HepG2 (cell line): ENCODE measurements around the gene WFDC5. TPM values are rescaled to one million over a fixed set of nuclear protein-coding genes. Genes with fewer than 3 reads are reported as not detected.

ENCODE experiments used
- ATAC-seq: fragments of 200-7000 bp; cut with Tn5 transposase; 3 replicates; pipeline ENCODE4 v1.9.1; 2020; ENCODE audit warnings: mild to moderate bottlenecking, moderate library complexity
- BruUV-seq: library from RNA; stranded (reverse); fragments of 400-500 nt; replicated peaks from 2 replicates; lab custom pipeline; 2021; lab: Mats Ljungman, UMichigan
- CTCF ChIA-PET: fragments of 300-600 bp; formaldehyde crosslinking; extraction: SDS; loops from one replicate; lab custom pipeline; 2021; ENCODE audit warnings: low total read pairs, inconsistent platforms, low intra/inter-chr PET ratio; lab: Yijun Ruan, JAX
- POLR2A ChIA-PET: fragments of 350-600 bp; sonication (Branson Sonifier 250); formaldehyde crosslinking; loops from one replicate; lab custom pipeline; 2020; ENCODE audit warnings: antibody characterized with exemption, inconsistent platforms; lab: Yijun Ruan, JAX
- DNase-seq: peaks from one replicate; pipeline ENCODE4 v3.0.0-alpha.2; 2015; ENCODE audit warnings: low spot score
- FAIRE-seq: peaks from 3 replicates; lab custom pipeline; 2011; peaks lifted over from hg19 to GRCh38; lab: Jason Lieb, UNC
- H2AFZ ChIP-seq: one replicate; pipeline ENCODE4 v1.6.1; 2011; ENCODE audit warnings: low read length, inconsistent platforms
- H3K27ac ChIP-seq: fragments of 300-600 bp; 3 replicates; pipeline ENCODE4 v1.8.0; 2011; ENCODE audit warnings: mixed run types, mild to moderate bottlenecking, mixed read lengths, low read length, inconsistent platforms; ENCODE audit not compliant: insufficient read depth; ENCODE audit errors: extremely low read length
- H3K27me3 ChIP-seq, 2 experiments: fragments of 200-600 bp in 1 of 2; 2 replicates in 1 of 2; 3 replicates in 1 of 2; pipeline versions ENCODE4 v1.6.0 to v1.8.0; 2011; ENCODE audit warnings: low read length in 2 of 2, mild to moderate bottlenecking in 2 of 2, moderate library complexity in 2 of 2, inconsistent platforms in 1 of 2; ENCODE audit not compliant: insufficient read depth in 2 of 2, control insufficient read depth in 1 of 2
- H3K36me3 ChIP-seq, 2 experiments: fragments of 200-600 bp in 1 of 2; replicated peaks in 1 of 2; 2 replicates in 1 of 2; 3 replicates in 1 of 2; pipeline versions ENCODE4 v1.5.1 to v1.8.0; 2011; ENCODE audit warnings: low read length in 2 of 2, inconsistent platforms in 1 of 2; ENCODE audit not compliant: insufficient read depth in 2 of 2, control insufficient read depth in 1 of 2
- H3K4me1 ChIP-seq: 2 replicates; pipeline ENCODE4 v1.5.1; 2012; ENCODE audit warnings: low read length, inconsistent platforms; ENCODE audit not compliant: insufficient read depth
- H3K4me2 ChIP-seq: 2 replicates; pipeline ENCODE4 v1.6.0; 2011; ENCODE audit warnings: low read depth, low read length, inconsistent platforms
- H3K4me3 ChIP-seq, 3 experiments: fragments of 200-600 bp in 1 of 3; sonication (generic), shearing (Covaris generic) in 1 of 3; replicated peaks in 1 of 3; 2 replicates each; pipeline ENCODE4 v1.5.1; 2011 to 2016; ENCODE audit warnings: low read length in 3 of 3, inconsistent platforms in 2 of 3, low read depth in 2 of 3, mild to moderate bottlenecking in 2 of 3, control low read depth in 1 of 3, mixed read lengths in 1 of 3; ENCODE audit not compliant: insufficient read depth in 1 of 3
- H3K79me2 ChIP-seq: one replicate; pipeline ENCODE4 v1.6.1; 2011; ENCODE audit warnings: low read length, inconsistent platforms; ENCODE audit not compliant: insufficient read depth
- H3K9ac ChIP-seq: 2 replicates; pipeline ENCODE4 v1.6.0; 2011; ENCODE audit warnings: mild to moderate bottlenecking, low read depth, low read length, inconsistent platforms; ENCODE audit not compliant: insufficient read depth
- H3K9me3 ChIP-seq: 2 replicates; pipeline ENCODE4 v1.5.1; 2012; ENCODE audit warnings: mild to moderate bottlenecking, low read length
- H4K20me1 ChIP-seq: 2 replicates; pipeline ENCODE4 v1.6.0; 2011; ENCODE audit warnings: inconsistent platforms, mild to moderate bottlenecking, low read length, moderate library complexity; ENCODE audit not compliant: insufficient read depth
- AKAP8 ChIP-seq: sonication (generic); formaldehyde crosslinking; IDR thresholded peaks from 2 replicates; pipeline ENCODE4 v1.5.1; 2020; ENCODE audit warnings: mild to moderate bottlenecking, missing genetic modification reagents
- KAT2B ChIP-seq: fragments of 150-350 bp; IDR thresholded peaks from 2 replicates; pipeline ENCODE4 v1.6.1; 2014; ENCODE audit warnings: low read depth, low read length, borderline replicate concordance
- NFE2 ChIP-seq: sonication (generic); formaldehyde crosslinking; IDR thresholded peaks from 2 replicates; pipeline ENCODE4 v1.4.0; 2020; ENCODE audit warnings: missing genetic modification reagents
- POLR2AphosphoS2 ChIP-seq: IDR thresholded peaks from 2 replicates; pipeline ENCODE4 v1.6.1; 2011; ENCODE audit warnings: low read depth, low read length, improper control_type of control experiment
- RELA ChIP-seq: sonication (generic); formaldehyde crosslinking; IDR thresholded peaks from 2 replicates; pipeline ENCODE4 v1.4.0; 2020; ENCODE audit warnings: missing genetic modification reagents
- SETDB1 ChIP-seq: sonication (generic); formaldehyde crosslinking; IDR thresholded peaks from 2 replicates; pipeline ENCODE4 v1.5.1; 2020; ENCODE audit warnings: missing genetic modification reagents, mild to moderate bottlenecking, borderline replicate concordance
- TEAD3 ChIP-seq: optimal IDR thresholded peaks from 2 replicates; pipeline ENCODE3; 2016; ENCODE audit warnings: borderline replicate concordance
- ZNF251 ChIP-seq: sonication (generic); formaldehyde crosslinking; IDR thresholded peaks from 2 replicates; pipeline ENCODE4 v1.9.0; 2021; ENCODE audit warnings: mild to moderate bottlenecking, missing genetic modification reagents
- ZNF333 ChIP-seq: sonication (generic); formaldehyde crosslinking; IDR thresholded peaks from 2 replicates; pipeline ENCODE4 v1.4.0; 2020; ENCODE audit warnings: mild to moderate bottlenecking, missing genetic modification reagents, borderline replicate concordance
- WGBS: methylation state at CpG from one replicate; pipeline ENCODE4 v1.1.6; 2017; ENCODE audit warnings: low lambda C conversion rate; 5-methylcytosine and 5-hydroxymethylcytosine counted together
- in situ Hi-C: cut with HindIII; loops from 2 replicates; pipeline ENCODE4 v1.10.0; 2017; ENCODE audit warnings: low pct_unique_long_range_greater_than_20kb; ENCODE audit not compliant: extremely low pct_ligation_motif_present
- intact Hi-C: fragments of 100-400 bp; cut with micrococcal nuclease; formaldehyde crosslinking; loops from one replicate; pipeline ENCODE4 v1.10.0; 2022; ENCODE audit not compliant: unreplicated experiment
- polyA plus RNA-seq, 8 experiments: library from polyadenylated mRNA; depleted of rRNA in 3 of 8; stranded (reverse) in 7 of 8; unstranded in 1 of 8; fragments of >200 nt; fragmentation: Illumina TruSeq in 4 of 8; extraction: Trizol in 4 of 8; gene quantifications; 2 replicates each; pipeline versions ENCODE4 v1.2.1 to v1.2.3, GENCODE V29; 2011 to 2016; ENCODE audit warnings: low read depth in 4 of 8, missing spikeins in 1 of 8, mixed read lengths in 1 of 8; ENCODE audit not compliant: insufficient read depth in 1 of 8
- total RNA-seq, 5 experiments: library from RNA; depleted of rRNA; stranded (reverse); fragments of >200 nt; fragmentation: Illumina TruSeq; extraction: Trizol; gene quantifications; 2 replicates each; pipeline ENCODE4 v1.2.3, GENCODE V29; 2016; ENCODE audit warnings: low read depth in 1 of 5
- TF ChIP-seq, protein P1 (sequence below): IDR thresholded peaks from 2 replicates; pipeline ENCODE4 v1.6.1; 2012; ENCODE audit warnings: inconsistent platforms
- TF ChIP-seq, protein P2 (sequence below): sonication (generic); formaldehyde crosslinking; IDR thresholded peaks from 2 replicates; pipeline ENCODE4 v1.4.0; 2020; ENCODE audit warnings: missing genetic modification reagents
- TF ChIP-seq, protein P3 (sequence below): IDR thresholded peaks from 2 replicates; pipeline ENCODE4 v1.6.1; 2012; ENCODE audit warnings: low read length, improper control_type of control experiment

The WFDC5 gene
- total and polyA plus RNA-seq, 2 of the 13 experiments (the other 11 are each of a cell fraction or from before 2014, with no cell fraction given) = not detected

DNA sequence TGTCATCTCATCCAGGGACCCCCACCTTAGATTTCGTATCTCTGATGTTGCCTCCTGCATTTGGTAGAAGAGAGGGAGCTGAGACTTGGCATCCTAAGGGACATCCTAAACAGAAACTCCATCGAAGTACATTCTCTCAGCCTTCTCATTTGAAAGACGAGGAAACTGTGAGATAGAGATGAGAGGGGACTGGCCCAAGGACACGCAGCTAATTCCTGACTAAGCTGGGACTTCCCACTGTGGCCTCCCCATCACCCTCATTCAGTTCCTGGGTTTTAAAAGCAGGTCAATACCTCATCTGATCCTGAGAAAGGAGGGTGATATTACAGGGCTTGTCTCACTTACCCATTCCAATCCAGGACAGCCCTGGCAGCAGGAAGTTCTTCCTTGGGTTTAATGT is 855 bp upstream of the WFDC5 start:
- BruUV-seq = no TSS peak
- Histone ChIP-seq H3K79me2 (no peaks in the 10 kb centered on the region), H3K9me3 (no peaks in the 10 kb centered on the region), H3K36me3 (no peaks in the 10 kb centered on the region), H3K4me1 (peaks cover 7% of the 10 kb centered on the region; the same call in 1 of the 2 replicates), H3K27ac (no peak overlapping the region), H3K4me3 (no peak overlapping the region), H2AFZ (no peak overlapping the region), H4K20me1 (no peaks in the 10 kb centered on the region), H3K9ac (no peak overlapping the region), H3K27me3 (peaks cover 10 to 30% of the 10 kb centered on the region in 2 experiments; a peak in 2 of 5 replicates), H3K4me2 (no peak overlapping the region)
- in situ Hi-C loops (no loop called here), intact Hi-C loops (no loop called here)
- no peak for FAIRE-seq
- POLR2A ChIA-PET = no interaction called here
- DNase-seq = no peak
- whole genome bisulfite sequencing = 3% methylated on average over 4 of the region's 4 CpGs
- no peak for ATAC-seq
- TF ChIP-seq, protein P1, sequence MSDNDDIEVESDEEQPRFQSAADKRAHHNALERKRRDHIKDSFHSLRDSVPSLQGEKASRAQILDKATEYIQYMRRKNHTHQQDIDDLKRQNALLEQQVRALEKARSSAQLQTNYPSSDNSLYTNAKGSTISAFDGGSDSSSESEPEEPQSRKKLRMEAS = no peak
- TF ChIP-seq KAT2B = no peak
- TF ChIP-seq, protein P2, sequence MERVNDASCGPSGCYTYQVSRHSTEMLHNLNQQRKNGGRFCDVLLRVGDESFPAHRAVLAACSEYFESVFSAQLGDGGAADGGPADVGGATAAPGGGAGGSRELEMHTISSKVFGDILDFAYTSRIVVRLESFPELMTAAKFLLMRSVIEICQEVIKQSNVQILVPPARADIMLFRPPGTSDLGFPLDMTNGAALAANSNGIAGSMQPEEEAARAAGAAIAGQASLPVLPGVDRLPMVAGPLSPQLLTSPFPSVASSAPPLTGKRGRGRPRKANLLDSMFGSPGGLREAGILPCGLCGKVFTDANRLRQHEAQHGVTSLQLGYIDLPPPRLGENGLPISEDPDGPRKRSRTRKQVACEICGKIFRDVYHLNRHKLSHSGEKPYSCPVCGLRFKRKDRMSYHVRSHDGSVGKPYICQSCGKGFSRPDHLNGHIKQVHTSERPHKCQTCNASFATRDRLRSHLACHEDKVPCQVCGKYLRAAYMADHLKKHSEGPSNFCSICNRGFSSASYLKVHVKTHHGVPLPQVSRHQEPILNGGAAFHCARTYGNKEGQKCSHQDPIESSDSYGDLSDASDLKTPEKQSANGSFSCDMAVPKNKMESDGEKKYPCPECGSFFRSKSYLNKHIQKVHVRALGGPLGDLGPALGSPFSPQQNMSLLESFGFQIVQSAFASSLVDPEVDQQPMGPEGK (CRISPR knock-in tag) = no peak
- TF ChIP-seq ZNF333 = no peak
- no peak for TF ChIP-seq RELA (CRISPR knock-in tag)
- TF ChIP-seq POLR2AphosphoS2 = no peak
- no peak for TF ChIP-seq TEAD3 (CRISPR knock-in tag)
- TF ChIP-seq NFE2 (CRISPR knock-in tag) = no peak
- TF ChIP-seq, protein P3, sequence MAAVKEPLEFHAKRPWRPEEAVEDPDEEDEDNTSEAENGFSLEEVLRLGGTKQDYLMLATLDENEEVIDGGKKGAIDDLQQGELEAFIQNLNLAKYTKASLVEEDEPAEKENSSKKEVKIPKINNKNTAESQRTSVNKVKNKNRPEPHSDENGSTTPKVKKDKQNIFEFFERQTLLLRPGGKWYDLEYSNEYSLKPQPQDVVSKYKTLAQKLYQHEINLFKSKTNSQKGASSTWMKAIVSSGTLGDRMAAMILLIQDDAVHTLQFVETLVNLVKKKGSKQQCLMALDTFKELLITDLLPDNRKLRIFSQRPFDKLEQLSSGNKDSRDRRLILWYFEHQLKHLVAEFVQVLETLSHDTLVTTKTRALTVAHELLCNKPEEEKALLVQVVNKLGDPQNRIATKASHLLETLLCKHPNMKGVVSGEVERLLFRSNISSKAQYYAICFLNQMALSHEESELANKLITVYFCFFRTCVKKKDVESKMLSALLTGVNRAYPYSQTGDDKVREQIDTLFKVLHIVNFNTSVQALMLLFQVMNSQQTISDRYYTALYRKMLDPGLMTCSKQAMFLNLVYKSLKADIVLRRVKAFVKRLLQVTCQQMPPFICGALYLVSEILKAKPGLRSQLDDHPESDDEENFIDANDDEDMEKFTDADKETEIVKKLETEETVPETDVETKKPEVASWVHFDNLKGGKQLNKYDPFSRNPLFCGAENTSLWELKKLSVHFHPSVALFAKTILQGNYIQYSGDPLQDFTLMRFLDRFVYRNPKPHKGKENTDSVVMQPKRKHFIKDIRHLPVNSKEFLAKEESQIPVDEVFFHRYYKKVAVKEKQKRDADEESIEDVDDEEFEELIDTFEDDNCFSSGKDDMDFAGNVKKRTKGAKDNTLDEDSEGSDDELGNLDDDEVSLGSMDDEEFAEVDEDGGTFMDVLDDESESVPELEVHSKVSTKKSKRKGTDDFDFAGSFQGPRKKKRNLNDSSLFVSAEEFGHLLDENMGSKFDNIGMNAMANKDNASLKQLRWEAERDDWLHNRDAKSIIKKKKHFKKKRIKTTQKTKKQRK = no peak
- no peak for TF ChIP-seq SETDB1
- no peak for TF ChIP-seq AKAP8 (CRISPR knock-in tag)
- no peak for TF ChIP-seq ZNF251
- CTCF ChIA-PET = no interaction called here
